ENCODE data around the gene ACTN3. TPM values are rescaled to one million over a fixed set of nuclear protein-coding genes. Genes with fewer than 3 reads are reported as not detected.
"Not testable (repeated sequence)": the region's sequence is repeated elsewhere in the genome, so short reads cannot be mapped to it uniquely, and the experiment has no call there.

ACTN3 gene
- total and polyA plus RNA-seq, 2 experiments from 2014 or later = not detected

DNA sequence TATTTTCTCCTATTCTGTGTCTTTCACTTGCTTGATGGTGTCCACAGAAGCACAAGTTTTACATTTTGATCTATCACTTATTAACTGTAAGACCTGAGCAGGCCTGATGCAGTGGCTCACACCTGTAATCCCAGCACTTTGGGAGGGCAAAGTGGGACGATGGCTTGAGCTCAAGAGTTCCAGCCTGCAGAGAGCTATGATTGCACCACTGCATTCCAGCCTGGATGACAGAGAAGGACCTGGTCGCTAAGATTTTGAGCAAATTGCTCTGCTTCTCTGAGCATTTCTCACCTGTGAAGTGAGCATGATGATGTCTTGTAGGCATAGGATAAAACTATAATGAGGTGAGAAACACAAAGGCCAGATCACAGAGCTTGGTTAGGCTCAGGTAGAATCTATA, 39.4 kb downstream of the ACTN3 start:
- Histone ChIP-seq H3K9ac (no peak overlapping the region), H3K4me3 (no peak overlapping the region), H3K36me3 (ENCODE audit: low read depth) (no peaks in the 10 kb centered on the region), H3K79me2 (ENCODE audit: insufficient read depth) (no peaks in the 10 kb centered on the region), H3K4me2 (ENCODE audit: unreplicated experiment) (no peak overlapping the region), H3K27ac (no peak overlapping the region), H3K9me3 (ENCODE audit: low read depth) (no peaks in the 10 kb centered on the region), H3K4me1 (ENCODE audit: insufficient read depth) (no peaks in the 10 kb centered on the region), H2AFZ (no peak overlapping the region), H3K9me2 (ENCODE audit: insufficient read depth) (no peaks in the 10 kb centered on the region), H3K27me3 (replicated peaks; ENCODE audit: insufficient read depth) (no peaks in the 10 kb centered on the region), H3F3A (ENCODE audit: insufficient read depth) (no peaks in the 10 kb centered on the region), H4K20me1 (ENCODE audit: insufficient read depth) (no peaks in the 10 kb centered on the region)
- 50 to 59% methylated on average over 2 of the region's 2 CpGs for WGBS, 2 experiments (ENCODE audit: low coverage in 1 of 2, low lambda C conversion rate in 2 of 2, missing lambda C conversion rate in 2 of 2)
- in situ Hi-C loops (cut with MboI) = loop anchor here (25.0 kb wide), 1 partner anchor 251 kb away; the partner anchor contains the start of gene RCE1
- no peak for DNase-seq
- no peak for TF ChIP-seq EZH2 (IDR thresholded peaks at IDR 0.05; ENCODE audit: insufficient read depth, poor library complexity, severe bottlenecking)
- TF ChIP-seq EZH2phosphoT487 (IDR thresholded peaks at IDR 0.05; ENCODE audit: insufficient read depth, low read depth) = no peak

DNA sequence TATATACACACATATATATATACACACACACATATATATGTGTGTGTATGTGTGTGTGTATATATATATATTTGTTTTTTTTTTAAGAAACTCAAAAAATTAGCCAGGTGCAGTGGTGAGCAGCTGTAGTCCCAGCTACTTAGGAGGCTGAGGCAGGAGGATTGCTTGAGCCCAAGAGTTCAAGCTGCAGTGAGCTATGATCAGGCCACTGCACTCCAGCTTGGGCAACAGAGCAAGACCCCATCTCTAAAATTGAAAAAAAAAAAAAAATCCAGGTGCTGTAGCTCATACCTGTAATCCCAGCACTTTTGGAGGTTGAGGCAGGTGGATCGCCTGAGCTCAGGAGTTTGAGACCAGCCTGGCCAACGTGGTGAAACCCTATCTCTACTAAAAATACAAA, 42.6 kb downstream of the ACTN3 start:
- WGBS, 2 experiments (ENCODE audit: low coverage in 1 of 2, low lambda C conversion rate in 2 of 2, missing lambda C conversion rate in 2 of 2) = 44 to 48% methylated on average over 2 of the region's 2 CpGs
- not testable (repeated sequence) for H3K4me3 ChIP-seq; H3K27me3 ChIP-seq (replicated peaks; ENCODE audit: insufficient read depth); DNase-seq; H3K27ac ChIP-seq; H4K20me1 ChIP-seq (ENCODE audit: insufficient read depth); H3K36me3 ChIP-seq (ENCODE audit: low read depth); H3K4me2 ChIP-seq (ENCODE audit: unreplicated experiment); H3K4me1 ChIP-seq (ENCODE audit: insufficient read depth); H3K9me2 ChIP-seq (ENCODE audit: insufficient read depth); H3F3A ChIP-seq (ENCODE audit: insufficient read depth); H2AFZ ChIP-seq; H3K9ac ChIP-seq; H3K9me3 ChIP-seq (ENCODE audit: low read depth)
- peaks cover 21% of the 10 kb centered on the region for H3K79me2 ChIP-seq (ENCODE audit: insufficient read depth)
- in situ Hi-C loops (cut with MboI) = loop anchor here (25.0 kb wide), 1 partner anchor 248 kb away; the partner anchor contains the start of gene RCE1

DNA sequence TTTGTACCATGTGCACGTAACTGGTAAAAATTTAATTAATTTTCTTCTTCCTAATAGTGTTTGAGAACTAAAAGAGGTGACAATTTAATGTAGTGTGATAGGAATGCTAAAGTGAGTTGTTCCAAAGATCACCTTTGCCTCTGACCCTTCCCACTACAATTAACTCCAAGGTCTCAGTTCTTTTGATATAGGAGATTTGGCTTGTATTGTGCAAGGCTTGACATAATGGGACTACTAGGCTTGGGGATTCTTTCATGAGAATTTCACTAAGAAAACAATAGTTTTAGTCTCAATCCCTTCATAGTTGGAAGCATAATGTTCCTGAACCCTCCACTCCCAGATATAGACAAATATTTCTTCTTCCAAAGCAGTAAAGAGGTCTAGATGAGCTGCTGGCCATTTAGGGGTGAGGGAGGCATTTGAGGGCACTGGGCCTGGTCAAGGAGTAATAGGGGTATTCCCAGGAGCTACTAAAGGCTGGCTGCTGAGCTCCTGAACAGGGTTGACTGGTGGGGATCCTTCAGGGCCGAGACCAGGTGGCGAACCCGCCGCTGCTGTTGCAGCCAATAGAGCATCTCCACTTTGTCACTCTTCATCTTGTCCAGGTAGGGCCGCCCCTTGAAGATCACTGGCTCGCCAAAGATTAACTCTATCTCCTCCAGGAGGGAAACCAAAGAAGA, 43.4 kb downstream of the ACTN3 start:
- in situ Hi-C loops (cut with MboI) = loop anchor here (25.0 kb wide), 1 partner anchor 247 kb away; the partner anchor contains the start of gene RCE1
- DNase-seq = no peak

GRCh38 chr11:66591175-66591574, 44.5 kb downstream of the ACTN3 start:
- in situ Hi-C loops (cut with MboI) = loop anchor here (25.0 kb wide), 1 partner anchor 246 kb away; the partner anchor contains the start of gene RCE1
- TF ChIP-seq EZH2 (IDR thresholded peaks at IDR 0.05; ENCODE audit: insufficient read depth, poor library complexity, severe bottlenecking) = no peak
- no peak for TF ChIP-seq EZH2phosphoT487 (IDR thresholded peaks at IDR 0.05; ENCODE audit: insufficient read depth, low read depth)
- no peak overlapping the region for H3K9ac ChIP-seq

More for the DNA sequence above, 43.4 kb downstream of the ACTN3 start:
- H3K9me2 ChIP-seq (ENCODE audit: insufficient read depth) = no peaks in the 10 kb centered on the region
- no peaks in the 10 kb centered on the region for H3F3A ChIP-seq (ENCODE audit: insufficient read depth)
- no peak for TF ChIP-seq EZH2phosphoT487 (IDR thresholded peaks at IDR 0.05; ENCODE audit: insufficient read depth, low read depth)
- TF ChIP-seq EZH2 (IDR thresholded peaks at IDR 0.05; ENCODE audit: insufficient read depth, poor library complexity, severe bottlenecking) = no peak
- no peak overlapping the region for H2AFZ ChIP-seq
- H4K20me1 ChIP-seq (ENCODE audit: insufficient read depth) = no peaks in the 10 kb centered on the region
- WGBS, 2 experiments (ENCODE audit: low coverage in 1 of 2, low lambda C conversion rate in 2 of 2, missing lambda C conversion rate in 2 of 2) = 75 to 78% methylated on average over 7 of the region's 7 CpGs
- H3K9me3 ChIP-seq (ENCODE audit: low read depth) = no peaks in the 10 kb centered on the region
- no peak overlapping the region for H3K27ac ChIP-seq
- H3K79me2 ChIP-seq (ENCODE audit: insufficient read depth) = peaks cover 29% of the 10 kb centered on the region
- no peaks in the 10 kb centered on the region for H3K36me3 ChIP-seq (ENCODE audit: low read depth)
- no peak overlapping the region for H3K9ac ChIP-seq
- H3K27me3 ChIP-seq (replicated peaks; ENCODE audit: insufficient read depth) = no peaks in the 10 kb centered on the region
- H3K4me1 ChIP-seq (ENCODE audit: insufficient read depth) = 0 out of 2 replicates have a peak, but pooled peaks cover 4% of the 10 kb centered on the region
- no peak overlapping the region for H3K4me3 ChIP-seq
- H3K4me2 ChIP-seq (ENCODE audit: unreplicated experiment) = no peak overlapping the region

More at GRCh38 chr11:66591175-66591574, 44.5 kb downstream of the ACTN3 start:
- Histone ChIP-seq H3K27ac (no peak overlapping the region), H2AFZ (no peak overlapping the region), H3K79me2 (ENCODE audit: insufficient read depth) (peaks cover 38% of the 10 kb centered on the region), H3K9me3 (ENCODE audit: low read depth) (no peaks in the 10 kb centered on the region), H4K20me1 (ENCODE audit: insufficient read depth) (no peaks in the 10 kb centered on the region), H3K27me3 (replicated peaks; ENCODE audit: insufficient read depth) (no peaks in the 10 kb centered on the region), H3K4me3 (no peak overlapping the region), H3K9me2 (ENCODE audit: insufficient read depth) (no peaks in the 10 kb centered on the region), H3K4me2 (ENCODE audit: unreplicated experiment) (no peak overlapping the region), H3K4me1 (ENCODE audit: insufficient read depth) (0 out of 2 replicates have a peak, but pooled peaks cover 8% of the 10 kb centered on the region), H3K36me3 (ENCODE audit: low read depth) (no peaks in the 10 kb centered on the region), H3F3A (ENCODE audit: insufficient read depth) (no peaks in the 10 kb centered on the region)
- 63 to 68% methylated on average over 2 of the region's 2 CpGs for WGBS, 2 experiments (ENCODE audit: low coverage in 1 of 2, low lambda C conversion rate in 2 of 2, missing lambda C conversion rate in 2 of 2)
- DNase-seq = no peak

All from GM23248 (cell line).